ENCODE results near the gene DPH3.

DPH3 gene

GRCh38 chr3:16240229-16241023 lies 24.3 kb downstream of the DPH3 start:
- no peak for DNase-seq (ENCODE audit: low read depth, low spot score)
- no peak overlapping the region for H3K4me3 ChIP-seq (ENCODE audit: low read length)

GRCh38 chr3:16239780-16240179 lies 25.0 kb downstream of the DPH3 start:
- H3K4me3 ChIP-seq (ENCODE audit: low read length): no peak overlapping the region
- no peak for DNase-seq (ENCODE audit: low read depth, low spot score)

- no peak for DNase-seq (ENCODE audit: low read depth, low spot score)
- no peak overlapping the region for H3K4me3 ChIP-seq (ENCODE audit: low read length)
Observed at GRCh38 chr3:16239086-16239770, 25.5 kb downstream of the DPH3 start.

GRCh38 chr3:16236856-16237393 lies 27.8 kb downstream of the DPH3 start:
- H3K4me3 ChIP-seq (ENCODE audit: low read length): no peak overlapping the region
- no peak for DNase-seq (ENCODE audit: low read depth, low spot score)

- no peak overlapping the region for H3K4me3 ChIP-seq (ENCODE audit: low read length)
- DNase-seq (ENCODE audit: low read depth, low spot score): no peak
Observed at GRCh38 chr3:16236030-16236639, 28.6 kb downstream of the DPH3 start.

- H3K4me3 ChIP-seq (ENCODE audit: low read length): no peak overlapping the region
- DNase-seq (ENCODE audit: low read depth, low spot score): no peak
Observed at GRCh38 chr3:16234281-16234680, 30.5 kb downstream of the DPH3 start.

- H3K4me3 ChIP-seq (ENCODE audit: low read length): no peak overlapping the region
- DNase-seq (ENCODE audit: low read depth, low spot score): no peak
Observed at GRCh38 chr3:16233806-16234205, 30.9 kb downstream of the DPH3 start.

- no peak for DNase-seq (ENCODE audit: low read depth, low spot score)
- H3K4me3 ChIP-seq (ENCODE audit: low read length): no peak overlapping the region
Observed at GRCh38 chr3:16231983-16232382, 32.8 kb downstream of the DPH3 start.

GRCh38 chr3:16229681-16230080 lies 35.1 kb downstream of the DPH3 start:
- no peak overlapping the region for H3K4me3 ChIP-seq (ENCODE audit: low read length)
- no peak for DNase-seq (ENCODE audit: low read depth, low spot score)

GRCh38 chr3:16227566-16227965 lies 37.2 kb downstream of the DPH3 start:
- no peak for DNase-seq (ENCODE audit: low read depth, low spot score)
- H3K4me3 ChIP-seq (ENCODE audit: low read length): no peak overlapping the region

- no peak for DNase-seq (ENCODE audit: low read depth, low spot score)
Observed at GRCh38 chr3:16224325-16224724, 40.4 kb downstream of the DPH3 start.

GRCh38 chr3:16222547-16222946 lies 42.2 kb downstream of the DPH3 start:
- H3K4me3 ChIP-seq (ENCODE audit: low read length): no peak overlapping the region
- no peak for DNase-seq (ENCODE audit: low read depth, low spot score)

More at GRCh38 chr3:16224325-16224724, 40.4 kb downstream of the DPH3 start:
- no peak overlapping the region for H3K4me3 ChIP-seq (ENCODE audit: low read length)

- no peak for DNase-seq (ENCODE audit: low read depth, low spot score)
Observed at GRCh38 chr3:16221990-16222389, 42.8 kb downstream of the DPH3 start.

GRCh38 chr3:16219777-16220176 lies 45.0 kb downstream of the DPH3 start:
- DNase-seq (ENCODE audit: low read depth, low spot score): no peak

More at GRCh38 chr3:16221990-16222389, 42.8 kb downstream of the DPH3 start:
- H3K4me3 ChIP-seq (ENCODE audit: low read length): no peak overlapping the region

GRCh38 chr3:16216373-16216935 lies 48.3 kb downstream of the DPH3 start:
- no peak overlapping the region for H3K4me3 ChIP-seq (ENCODE audit: low read length)
- DNase-seq (ENCODE audit: low read depth, low spot score): no peak

More at GRCh38 chr3:16219777-16220176, 45.0 kb downstream of the DPH3 start:
- H3K4me3 ChIP-seq (ENCODE audit: low read length): no peak overlapping the region

- no peak overlapping the region for H3K4me3 ChIP-seq (ENCODE audit: low read length)
- DNase-seq (ENCODE audit: low read depth, low spot score): no peak
Observed at GRCh38 chr3:16214366-16214765, 50.4 kb downstream of the DPH3 start.

- H3K4me3 ChIP-seq (ENCODE audit: low read length): no peak overlapping the region
- no peak for DNase-seq (ENCODE audit: low read depth, low spot score)
Observed at GRCh38 chr3:16211176-16211904, 53.4 kb downstream of the DPH3 start.
